Hematopoietic multipotent progenitor cell (in vitro differentiated cells): Measurements from ENCODE around the gene NOPCHAP1. TPM values are rescaled to one million over a fixed set of nuclear protein-coding genes. Genes with fewer than 3 reads are reported as not detected.
A peak's percentile ranks its signal among the peaks of the same experiment; 100 is the strongest.
"Not testable (repeated sequence)": the region's sequence is repeated elsewhere in the genome, so short reads cannot be mapped to it uniquely, and the experiment has no call there.

ENCODE experiments used
- DNase-seq, 3 donors: peaks; one replicate each; pipeline ENCODE4 v3.0.0-alpha.2; 2011 to 2015; ENCODE audit warnings: low read depth in 2 of 3, low spot score in 2 of 3
- total RNA-seq: library from RNA; depleted of rRNA; stranded (reverse); fragments of >200 nt; gene quantifications from one replicate; pipeline ENCODE4 v1.2.3, GENCODE V29; 2012

NOPCHAP1 gene
- total RNA-seq, 1 donor: 3.8 TPM

GRCh38 chr12:104964167-104964855 is 21.8 kb upstream of the NOPCHAP1 start:
- DNase-seq: no peak

- DNase-seq: no peak
Measured at GRCh38 chr12:104964856-104965205, 21.3 kb upstream of the NOPCHAP1 start.

GRCh38 chr12:104966677-104967076 is 19.4 kb upstream of the NOPCHAP1 start:
- no peak for DNase-seq

- DNase-seq: no peak
Measured at GRCh38 chr12:104969343-104969742, 16.8 kb upstream of the NOPCHAP1 start.

- no peak for DNase-seq
Measured at GRCh38 chr12:104971306-104971705, 14.8 kb upstream of the NOPCHAP1 start.

- no peak for DNase-seq
Measured at GRCh38 chr12:104973250-104973649, 12.9 kb upstream of the NOPCHAP1 start.

GRCh38 chr12:104974626-104975290 is 11.4 kb upstream of the NOPCHAP1 start:
- peak in 1 of 3 donors; percentile 8 for DNase-seq

GRCh38 chr12:104975587-104976343 is 10.4 kb upstream of the NOPCHAP1 start:
- no peak for DNase-seq

- DNase-seq: no peak
Measured at GRCh38 chr12:104976703-104977102, 9.4 kb upstream of the NOPCHAP1 start.

- DNase-seq: not testable (repeated sequence)
Measured at GRCh38 chr12:104977688-104978087, 8.4 kb upstream of the NOPCHAP1 start.

GRCh38 chr12:104985206-104985605 is 910 bp upstream of the NOPCHAP1 start:
- DNase-seq: no peak

GRCh38 chr12:104990950-104991349 is 4.8 kb downstream of the NOPCHAP1 start:
- no peak for DNase-seq

GRCh38 chr12:104991565-104992128 is 5.5 kb downstream of the NOPCHAP1 start:
- no peak for DNase-seq

- no peak for DNase-seq
Measured at GRCh38 chr12:104994336-104994735, 8.2 kb downstream of the NOPCHAP1 start.

- DNase-seq: no peak
Measured at GRCh38 chr12:104997541-104997940, 11.4 kb downstream of the NOPCHAP1 start.

- DNase-seq: no peak
Measured at GRCh38 chr12:104998423-104999346, 12.6 kb downstream of the NOPCHAP1 start.

GRCh38 chr12:104999347-104999685 is 13.2 kb downstream of the NOPCHAP1 start:
- DNase-seq: no peak

- DNase-seq: no peak
Measured at GRCh38 chr12:105001476-105001875, 15.4 kb downstream of the NOPCHAP1 start.

GRCh38 chr12:105013892-105014291 is 27.8 kb downstream of the NOPCHAP1 start:
- no peak for DNase-seq

GRCh38 chr12:105014603-105015002 is 28.5 kb downstream of the NOPCHAP1 start:
- DNase-seq: no peak
